Measurements from ENCODE around the gene KRT7.

KRT7 gene

DNA sequence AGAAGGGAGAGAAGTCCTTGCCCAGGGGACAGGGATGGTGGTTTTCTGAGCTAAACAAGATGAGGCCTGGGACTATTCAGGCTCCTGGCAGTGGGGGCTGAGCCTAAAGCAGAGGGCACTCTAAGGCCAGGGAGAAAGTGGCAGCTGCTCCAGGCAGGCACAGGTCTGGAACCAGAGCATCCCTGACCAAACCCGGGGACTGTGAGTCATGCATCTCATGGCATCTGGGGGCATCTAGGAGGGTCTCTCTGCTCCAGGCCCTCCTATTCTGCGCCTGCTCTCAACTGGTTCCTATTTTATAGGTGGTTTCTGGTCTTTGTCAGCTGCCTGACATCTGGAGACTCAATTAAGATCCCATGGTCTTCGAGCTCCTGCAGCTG lies 11.6 kb downstream of the KRT7 start:
- no peak overlapping the region for H3K9ac ChIP-seq (ENCODE audit: low read length)
- H3K79me2 ChIP-seq (ENCODE audit: insufficient read depth, low read length) = no peaks in the 10 kb centered on the region
- H3K9me3 ChIP-seq (ENCODE audit: insufficient read depth, low read length) = no peaks in the 10 kb centered on the region
- no peaks in the 10 kb centered on the region for H3F3A ChIP-seq (ENCODE audit: insufficient read depth)
- H3K27ac ChIP-seq (ENCODE audit: low read depth, low read length) = no peak overlapping the region
- no peaks in the 10 kb centered on the region for H3K9me2 ChIP-seq (replicated peaks; ENCODE audit: insufficient read depth, low read length)
- no peak overlapping the region for H2AFZ ChIP-seq (ENCODE audit: low read depth, low read length, severe bottlenecking)
- no peaks in the 10 kb centered on the region for H3K36me3 ChIP-seq (ENCODE audit: low read length)
- H4K20me1 ChIP-seq (ENCODE audit: low read depth, low read length) = no peaks in the 10 kb centered on the region
- no peak overlapping the region for H3K4me3 ChIP-seq (ENCODE audit: insufficient read depth, low read length, poor library complexity, severe bottlenecking)
- TF ChIP-seq, protein P1, sequence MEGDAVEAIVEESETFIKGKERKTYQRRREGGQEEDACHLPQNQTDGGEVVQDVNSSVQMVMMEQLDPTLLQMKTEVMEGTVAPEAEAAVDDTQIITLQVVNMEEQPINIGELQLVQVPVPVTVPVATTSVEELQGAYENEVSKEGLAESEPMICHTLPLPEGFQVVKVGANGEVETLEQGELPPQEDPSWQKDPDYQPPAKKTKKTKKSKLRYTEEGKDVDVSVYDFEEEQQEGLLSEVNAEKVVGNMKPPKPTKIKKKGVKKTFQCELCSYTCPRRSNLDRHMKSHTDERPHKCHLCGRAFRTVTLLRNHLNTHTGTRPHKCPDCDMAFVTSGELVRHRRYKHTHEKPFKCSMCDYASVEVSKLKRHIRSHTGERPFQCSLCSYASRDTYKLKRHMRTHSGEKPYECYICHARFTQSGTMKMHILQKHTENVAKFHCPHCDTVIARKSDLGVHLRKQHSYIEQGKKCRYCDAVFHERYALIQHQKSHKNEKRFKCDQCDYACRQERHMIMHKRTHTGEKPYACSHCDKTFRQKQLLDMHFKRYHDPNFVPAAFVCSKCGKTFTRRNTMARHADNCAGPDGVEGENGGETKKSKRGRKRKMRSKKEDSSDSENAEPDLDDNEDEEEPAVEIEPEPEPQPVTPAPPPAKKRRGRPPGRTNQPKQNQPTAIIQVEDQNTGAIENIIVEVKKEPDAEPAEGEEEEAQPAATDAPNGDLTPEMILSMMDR (IDR thresholded peaks at IDR 0.05; ENCODE audit: insufficient read depth, low read length, poor library complexity, severe bottlenecking) = no peak
- no peak for TF ChIP-seq EZH2phosphoT487 (conservative IDR thresholded peaks at IDR 0.05; ENCODE audit: low read length)
- H3K4me2 ChIP-seq (ENCODE audit: low read depth, low read length, poor library complexity, severe bottlenecking) = no peak overlapping the region
- H3K27me3 ChIP-seq (ENCODE audit: low read length) = no peaks in the 10 kb centered on the region

DNA sequence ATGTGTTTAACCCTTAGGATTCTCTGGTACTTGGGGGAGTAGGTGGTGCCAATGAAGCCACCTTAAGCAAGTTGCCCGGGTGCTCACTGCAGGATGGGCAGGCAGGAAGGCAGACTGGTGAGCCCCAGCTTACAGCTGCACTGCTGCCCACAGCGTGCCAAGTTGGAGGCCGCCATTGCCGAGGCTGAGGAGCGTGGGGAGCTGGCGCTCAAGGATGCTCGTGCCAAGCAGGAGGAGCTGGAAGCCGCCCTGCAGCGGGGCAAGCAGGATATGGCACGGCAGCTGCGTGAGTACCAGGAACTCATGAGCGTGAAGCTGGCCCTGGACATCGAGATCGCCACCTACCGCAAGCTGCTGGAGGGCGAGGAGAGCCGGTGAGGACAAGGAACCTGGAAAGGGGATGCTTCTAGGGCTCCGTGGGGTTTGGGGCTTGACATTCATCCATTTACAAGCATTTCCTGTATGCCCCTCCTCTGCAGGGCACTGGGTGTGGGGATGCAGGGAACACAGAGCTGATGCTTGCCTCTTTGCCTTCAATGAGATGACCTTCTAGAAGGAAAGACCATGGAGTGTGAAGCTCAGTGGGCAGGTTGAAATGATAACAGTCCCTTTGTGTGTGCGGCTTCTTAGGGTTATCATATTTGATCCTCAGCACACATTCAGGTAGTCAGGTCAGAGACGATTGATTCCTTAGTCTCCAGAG lies 12.4 kb downstream of the KRT7 start:
- Histone ChIP-seq H3K9me2 (replicated peaks; ENCODE audit: insufficient read depth, low read length) (no peaks in the 10 kb centered on the region), H2AFZ (ENCODE audit: low read depth, low read length, severe bottlenecking) (no peak overlapping the region), H3K4me3 (ENCODE audit: insufficient read depth, low read length, poor library complexity, severe bottlenecking) (no peak overlapping the region), H3K79me2 (ENCODE audit: insufficient read depth, low read length) (no peaks in the 10 kb centered on the region), H3F3A (ENCODE audit: insufficient read depth) (no peaks in the 10 kb centered on the region), H3K27ac (ENCODE audit: low read depth, low read length) (no peak overlapping the region), H3K27me3 (ENCODE audit: low read length) (no peaks in the 10 kb centered on the region), H3K9ac (ENCODE audit: low read length) (no peak overlapping the region), H3K4me2 (ENCODE audit: low read depth, low read length, poor library complexity, severe bottlenecking) (no peak overlapping the region), H3K36me3 (ENCODE audit: low read length) (no peaks in the 10 kb centered on the region), H3K9me3 (ENCODE audit: insufficient read depth, low read length) (no peaks in the 10 kb centered on the region), H4K20me1 (ENCODE audit: low read depth, low read length) (no peaks in the 10 kb centered on the region)
- no peak for TF ChIP-seq EZH2phosphoT487 (conservative IDR thresholded peaks at IDR 0.05; ENCODE audit: low read length)
- TF ChIP-seq, protein P1 (IDR thresholded peaks at IDR 0.05; ENCODE audit: insufficient read depth, low read length, poor library complexity, severe bottlenecking) = no peak

DNA sequence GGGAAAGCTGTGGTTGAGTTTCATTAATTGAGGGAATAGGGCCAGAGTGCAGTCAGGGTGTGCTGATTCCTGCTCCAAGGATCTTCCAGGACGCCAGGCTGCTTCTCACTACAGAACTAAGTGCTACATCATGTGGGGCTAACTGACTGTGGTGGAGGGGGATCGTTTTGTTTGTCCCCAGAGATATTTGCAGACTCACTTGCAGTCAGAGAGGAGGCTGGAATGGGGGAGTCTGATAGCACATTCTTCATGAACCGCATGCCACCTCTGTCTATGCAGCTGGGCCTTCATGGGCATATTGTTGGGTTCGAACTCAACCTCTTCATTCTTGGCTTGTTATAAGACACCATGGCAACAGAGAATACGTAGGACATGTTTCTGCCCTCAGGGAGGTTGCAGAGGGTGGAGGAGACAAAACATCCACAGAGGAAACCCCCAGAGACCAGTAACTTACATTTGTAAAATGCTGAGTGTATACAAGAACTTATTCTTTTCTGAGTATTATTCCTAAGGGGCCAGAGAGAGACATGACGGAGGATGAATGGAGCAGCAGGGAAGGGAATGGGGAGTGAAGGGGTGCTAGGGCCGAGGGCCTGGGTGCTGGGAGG lies 13.0 kb downstream of the KRT7 start:
- TF ChIP-seq, protein P1 (IDR thresholded peaks at IDR 0.05; ENCODE audit: insufficient read depth, low read length, poor library complexity, severe bottlenecking) = no peak
- no peak for TF ChIP-seq EZH2phosphoT487 (conservative IDR thresholded peaks at IDR 0.05; ENCODE audit: low read length)
- Histone ChIP-seq H3K9ac (ENCODE audit: low read length) (no peak overlapping the region), H3K9me2 (replicated peaks; ENCODE audit: insufficient read depth, low read length) (no peaks in the 10 kb centered on the region), H3K79me2 (ENCODE audit: insufficient read depth, low read length) (no peaks in the 10 kb centered on the region), H3K36me3 (ENCODE audit: low read length) (no peaks in the 10 kb centered on the region), H3K9me3 (ENCODE audit: insufficient read depth, low read length) (no peaks in the 10 kb centered on the region), H4K20me1 (ENCODE audit: low read depth, low read length) (no peaks in the 10 kb centered on the region), H3K27ac (ENCODE audit: low read depth, low read length) (no peak overlapping the region), H3K4me3 (ENCODE audit: insufficient read depth, low read length, poor library complexity, severe bottlenecking) (no peak overlapping the region), H3K4me2 (ENCODE audit: low read depth, low read length, poor library complexity, severe bottlenecking) (no peak overlapping the region), H3K27me3 (ENCODE audit: low read length) (no peaks in the 10 kb centered on the region), H2AFZ (ENCODE audit: low read depth, low read length, severe bottlenecking) (no peak overlapping the region), H3F3A (ENCODE audit: insufficient read depth) (no peaks in the 10 kb centered on the region)
